ENCODE results near the gene FGF1. TPM values are rescaled to one million over a fixed set of nuclear protein-coding genes. Genes with fewer than 3 reads are reported as not detected.

The FGF1 gene
- total RNA-seq, 3 donors from 2014 or later (not counting 1 experiment from before 2014, with no cell fraction given): not detected

GRCh38 chr5:142561486-142562097, 124.3 kb downstream of the FGF1 start:
- H3K4me3 Mint-ChIP-seq: no peak overlapping the region
- DNase-seq (no peak), ATAC-seq (no peak)
- H3K27me3 ChIP-seq (ENCODE audit: control insufficient read depth, insufficient read depth, low read length): no peaks in the 10 kb centered on the region
- H3K27ac ChIP-seq (ENCODE audit: low read length): no peak overlapping the region
- no peak for TF ChIP-seq CTCF (IDR thresholded peaks at IDR 0.05)
- H3K27me3 Mint-ChIP-seq (ENCODE audit: low read depth in 2 of 2): peaks cover 0 to 3% of the 10 kb centered on the region in 2 donors
- H3K27ac Mint-ChIP-seq: no peak overlapping the region
- no peak overlapping the region for H3K4me3 ChIP-seq (ENCODE audit: low read length)
- H3K4me1 Mint-ChIP-seq: no peaks in the 10 kb centered on the region
- WGBS (ENCODE audit: insufficient coverage): 75% methylated on average over 7 of the region's 7 CpGs
- no peaks in the 10 kb centered on the region for H3K4me1 ChIP-seq (ENCODE audit: control insufficient read depth, insufficient read depth, low read length)
- intact Hi-C loops (cut with micrococcal nuclease): no loop called here
- no peaks in the 10 kb centered on the region for H3K36me3 Mint-ChIP-seq
- H3K9me3 Mint-ChIP-seq: no peaks in the 10 kb centered on the region
- H3K9me3 ChIP-seq (ENCODE audit: control insufficient read depth, insufficient read depth, low read length): no peaks in the 10 kb centered on the region
- H3K36me3 ChIP-seq (ENCODE audit: control insufficient read depth, insufficient read depth, low read length): no peaks in the 10 kb centered on the region

GRCh38 chr5:142561029-142561428, 124.9 kb downstream of the FGF1 start:
- H3K27ac ChIP-seq (ENCODE audit: low read length): no peak overlapping the region
- no peak for TF ChIP-seq CTCF (IDR thresholded peaks at IDR 0.05)
- H3K9me3 ChIP-seq (ENCODE audit: control insufficient read depth, insufficient read depth, low read length): no peaks in the 10 kb centered on the region
- ATAC-seq: no peak
- intact Hi-C loops (cut with micrococcal nuclease): no loop called here
- H3K4me1 ChIP-seq (ENCODE audit: control insufficient read depth, insufficient read depth, low read length): no peaks in the 10 kb centered on the region
- Mint-ChIP-seq H3K27me3 (ENCODE audit: low read depth in 2 of 2) (peaks cover 0 to 3% of the 10 kb centered on the region in 2 donors), H3K4me1 (no peaks in the 10 kb centered on the region), H3K9me3 (no peaks in the 10 kb centered on the region), H3K4me3 (no peak overlapping the region), H3K36me3 (no peaks in the 10 kb centered on the region), H3K27ac (no peak overlapping the region)
- no peak for DNase-seq
- H3K27me3 ChIP-seq (ENCODE audit: control insufficient read depth, insufficient read depth, low read length): no peaks in the 10 kb centered on the region
- WGBS (ENCODE audit: insufficient coverage): 100% methylated on average over 1 of the region's 2 CpGs
- no peaks in the 10 kb centered on the region for H3K36me3 ChIP-seq (ENCODE audit: control insufficient read depth, insufficient read depth, low read length)
- H3K4me3 ChIP-seq (ENCODE audit: low read length): no peak overlapping the region

GRCh38 chr5:142552107-142552506, 133.8 kb downstream of the FGF1 start:
- Histone ChIP-seq H3K4me1 (ENCODE audit: control insufficient read depth, insufficient read depth, low read length) (no peaks in the 10 kb centered on the region), H3K36me3 (ENCODE audit: control insufficient read depth, insufficient read depth, low read length) (no peaks in the 10 kb centered on the region), H3K27ac (ENCODE audit: low read length) (no peak overlapping the region), H3K27me3 (ENCODE audit: control insufficient read depth, insufficient read depth, low read length) (peaks cover 21% of the 10 kb centered on the region), H3K9me3 (ENCODE audit: control insufficient read depth, insufficient read depth, low read length) (no peaks in the 10 kb centered on the region), H3K4me3 (ENCODE audit: low read length) (no peak overlapping the region)
- intact Hi-C loops (cut with micrococcal nuclease): no loop called here
- DNase-seq (no peak), ATAC-seq (no peak)
- Mint-ChIP-seq H3K27me3 (ENCODE audit: low read depth in 2 of 2) (peaks cover 36 to 41% of the 10 kb centered on the region in 2 donors), H3K4me1 (peaks cover 0 to 7% of the 10 kb centered on the region in 2 donors), H3K27ac (no peak overlapping the region), H3K36me3 (no peaks in the 10 kb centered on the region), H3K4me3 (no peak overlapping the region), H3K9me3 (no peaks in the 10 kb centered on the region)
- no peak for TF ChIP-seq CTCF (IDR thresholded peaks at IDR 0.05)
- no CpG with 5 or more reads among the region's 6 CpGs for WGBS (ENCODE audit: insufficient coverage)
